ENCODE data around the gene GAD2.
"Not testable (repeated sequence)": the region's sequence is repeated elsewhere in the genome, so short reads cannot be mapped to it uniquely, and the experiment has no call there.

GAD2 gene

DNA sequence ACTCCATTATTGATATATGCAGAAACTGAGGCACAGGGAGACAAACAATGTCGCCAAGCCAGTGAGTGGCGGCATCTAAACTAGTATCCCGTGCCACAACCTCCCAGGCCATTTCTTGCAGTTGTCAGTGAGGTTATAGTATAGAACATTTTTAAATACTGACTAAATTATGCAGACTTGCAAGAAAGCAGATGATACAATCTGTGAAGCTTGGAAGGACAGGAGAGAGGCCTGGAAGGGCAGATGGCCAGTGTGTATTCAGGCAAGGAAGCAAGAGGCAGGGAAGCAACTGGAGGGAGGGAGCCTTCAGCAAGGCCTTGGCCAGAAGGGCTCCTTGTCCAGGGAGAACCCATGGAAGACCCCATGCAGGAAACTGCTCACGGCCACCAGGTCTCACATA lies 111.2 kb downstream of the GAD2 start:
- Histone ChIP-seq H3K4me1 (ENCODE audit: control insufficient read depth, insufficient read depth, low read length) (no peaks in the 10 kb centered on the region), H3K4me3 (ENCODE audit: low read depth, low read length) (no peak overlapping the region), H3K9me3 (ENCODE audit: control insufficient read depth, insufficient read depth, low read length) (no peaks in the 10 kb centered on the region), H3K36me3 (ENCODE audit: control insufficient read depth, insufficient read depth, low read length) (no peaks in the 10 kb centered on the region), H3K9ac (ENCODE audit: low read depth, low read length) (no peak overlapping the region), H3K27me3 (ENCODE audit: control insufficient read depth, insufficient read depth, low read length) (no peaks in the 10 kb centered on the region)

DNA sequence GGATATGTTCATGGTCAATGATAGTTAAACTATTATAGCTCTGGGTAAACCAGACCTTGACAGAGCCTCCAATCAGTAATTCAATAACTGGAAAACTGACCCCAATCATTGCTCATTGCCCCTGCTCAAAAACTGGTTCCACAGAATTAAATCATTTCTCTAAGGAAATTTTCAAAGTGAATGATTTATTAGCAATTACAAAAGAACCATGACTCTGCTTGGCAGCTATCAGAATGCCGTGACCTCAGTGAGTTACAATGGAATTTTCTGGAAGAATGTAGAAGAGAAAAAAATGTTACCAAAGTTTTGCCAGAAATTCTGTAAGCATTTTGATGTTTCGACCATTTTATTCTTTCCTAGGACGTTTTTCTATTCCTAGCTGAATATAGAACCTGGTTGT lies 114.8 kb downstream of the GAD2 start:
- no peaks in the 10 kb centered on the region for H3K4me1 ChIP-seq (ENCODE audit: control insufficient read depth, insufficient read depth, low read length)
- no peaks in the 10 kb centered on the region for H3K9me3 ChIP-seq (ENCODE audit: control insufficient read depth, insufficient read depth, low read length)
- H3K27me3 ChIP-seq (ENCODE audit: control insufficient read depth, insufficient read depth, low read length) = no peaks in the 10 kb centered on the region
- H3K9ac ChIP-seq (ENCODE audit: low read depth, low read length) = no peak overlapping the region
- no peak overlapping the region for H3K4me3 ChIP-seq (ENCODE audit: low read depth, low read length)
- no peaks in the 10 kb centered on the region for H3K36me3 ChIP-seq (ENCODE audit: control insufficient read depth, insufficient read depth, low read length)

DNA sequence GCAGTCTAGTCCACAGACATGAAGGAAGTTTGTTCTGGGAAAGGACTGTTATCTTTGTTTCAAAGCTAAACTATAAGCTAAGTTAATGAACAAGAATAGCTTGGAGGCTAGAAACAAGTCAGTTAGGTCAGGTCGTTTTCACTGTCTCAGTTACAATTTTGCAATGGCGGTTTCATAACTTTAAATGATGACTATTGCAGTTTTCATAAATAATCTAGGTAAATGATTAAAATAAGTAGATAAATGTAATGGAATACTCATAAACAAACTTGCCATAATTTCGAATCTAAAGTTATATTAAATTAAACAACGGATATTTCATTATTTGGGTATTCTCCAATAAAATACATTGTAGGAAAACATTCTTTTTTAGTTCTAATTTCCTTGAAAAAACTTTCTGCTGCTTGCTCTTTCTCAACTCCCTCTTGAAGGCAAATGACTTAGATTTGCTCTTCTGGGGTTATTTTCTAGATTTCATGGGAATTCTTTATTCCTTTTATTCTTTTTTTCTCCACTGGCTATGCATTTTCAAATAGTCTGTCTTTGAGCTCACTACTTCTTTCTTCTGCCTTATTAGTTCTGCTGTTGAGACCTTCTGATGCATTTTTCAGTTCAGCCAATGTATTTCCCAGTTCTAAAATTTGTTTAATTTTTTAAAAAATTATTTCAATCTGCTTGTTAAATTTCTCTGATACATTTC lies 117.8 kb downstream of the GAD2 start:
- Histone ChIP-seq H3K4me1 (ENCODE audit: control insufficient read depth, insufficient read depth, low read length) (no peaks in the 10 kb centered on the region), H3K9me3 (ENCODE audit: control insufficient read depth, insufficient read depth, low read length) (no peaks in the 10 kb centered on the region), H3K36me3 (ENCODE audit: control insufficient read depth, insufficient read depth, low read length) (no peaks in the 10 kb centered on the region), H3K4me3 (ENCODE audit: low read depth, low read length) (no peak overlapping the region), H3K27me3 (ENCODE audit: control insufficient read depth, insufficient read depth, low read length) (no peaks in the 10 kb centered on the region), H3K9ac (ENCODE audit: low read depth, low read length) (no peak overlapping the region)

DNA sequence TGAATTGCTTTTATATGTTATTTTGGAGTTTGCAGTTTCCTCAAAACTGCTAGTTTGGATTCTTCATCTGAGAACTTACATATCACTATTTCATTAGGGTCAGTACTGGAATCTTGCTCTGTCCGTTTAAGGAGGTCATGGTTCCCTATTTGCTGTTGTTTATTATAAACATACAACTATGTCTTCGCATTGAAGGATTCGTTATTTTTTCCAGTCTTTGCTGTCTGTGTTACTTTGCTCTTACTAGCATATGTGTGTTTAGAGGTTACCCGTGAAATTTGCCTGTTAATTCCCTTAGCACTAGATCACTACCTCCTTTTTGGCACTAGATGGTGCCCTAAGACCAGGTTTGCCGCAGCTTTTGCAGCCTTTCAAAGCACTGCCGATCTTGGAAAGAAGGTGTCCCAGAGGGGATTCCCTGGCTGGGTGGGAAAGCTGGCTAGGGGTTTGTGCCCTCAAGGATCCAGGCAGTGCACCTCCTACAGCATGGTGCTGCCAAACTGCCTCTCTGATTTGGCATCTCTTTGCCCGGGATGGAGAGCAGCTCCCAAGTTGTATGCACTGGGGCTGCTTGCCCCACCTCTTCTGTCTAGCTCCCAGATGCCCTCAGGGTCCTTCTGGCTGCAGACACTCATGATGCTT lies 118.5 kb downstream of the GAD2 start:
- Histone ChIP-seq H3K9me3 (ENCODE audit: control insufficient read depth, insufficient read depth, low read length) (no peaks in the 10 kb centered on the region), H3K4me1 (ENCODE audit: control insufficient read depth, insufficient read depth, low read length) (no peaks in the 10 kb centered on the region), H3K36me3 (ENCODE audit: control insufficient read depth, insufficient read depth, low read length) (no peaks in the 10 kb centered on the region), H3K27me3 (ENCODE audit: control insufficient read depth, insufficient read depth, low read length) (no peaks in the 10 kb centered on the region), H3K4me3 (ENCODE audit: low read depth, low read length) (no peak overlapping the region), H3K9ac (ENCODE audit: low read depth, low read length) (no peak overlapping the region)

DNA sequence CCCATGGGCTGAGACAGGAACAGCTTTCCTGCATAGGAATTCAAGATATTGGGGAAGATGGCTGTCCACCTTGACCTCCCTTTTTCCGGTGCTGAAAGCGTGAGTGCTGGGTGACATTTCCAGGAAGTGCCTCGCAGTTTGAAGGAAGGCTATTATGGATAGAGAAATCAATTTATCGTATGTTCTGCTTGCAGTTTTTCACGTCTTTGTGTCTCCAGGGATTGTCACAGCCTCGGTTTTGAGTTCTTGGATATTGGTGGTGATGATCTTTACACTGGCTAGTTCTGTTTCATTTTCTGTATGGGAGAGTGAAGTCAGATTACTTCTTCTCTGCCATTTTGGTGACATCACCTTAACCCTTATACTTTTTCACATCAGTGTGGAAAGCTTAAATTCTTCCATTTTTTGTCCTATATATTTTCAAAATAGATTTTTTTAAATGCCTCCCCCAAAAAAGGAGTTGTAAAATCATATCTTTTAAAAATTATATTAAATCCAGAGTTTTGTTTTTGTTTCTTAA lies 119.1 kb downstream of the GAD2 start:
- Histone ChIP-seq H3K36me3 (ENCODE audit: control insufficient read depth, insufficient read depth, low read length) (no peaks in the 10 kb centered on the region), H3K27me3 (ENCODE audit: control insufficient read depth, insufficient read depth, low read length) (no peaks in the 10 kb centered on the region), H3K4me3 (ENCODE audit: low read depth, low read length) (no peak overlapping the region), H3K9me3 (ENCODE audit: control insufficient read depth, insufficient read depth, low read length) (no peaks in the 10 kb centered on the region), H3K9ac (ENCODE audit: low read depth, low read length) (no peak overlapping the region), H3K4me1 (ENCODE audit: control insufficient read depth, insufficient read depth, low read length) (no peaks in the 10 kb centered on the region)

DNA sequence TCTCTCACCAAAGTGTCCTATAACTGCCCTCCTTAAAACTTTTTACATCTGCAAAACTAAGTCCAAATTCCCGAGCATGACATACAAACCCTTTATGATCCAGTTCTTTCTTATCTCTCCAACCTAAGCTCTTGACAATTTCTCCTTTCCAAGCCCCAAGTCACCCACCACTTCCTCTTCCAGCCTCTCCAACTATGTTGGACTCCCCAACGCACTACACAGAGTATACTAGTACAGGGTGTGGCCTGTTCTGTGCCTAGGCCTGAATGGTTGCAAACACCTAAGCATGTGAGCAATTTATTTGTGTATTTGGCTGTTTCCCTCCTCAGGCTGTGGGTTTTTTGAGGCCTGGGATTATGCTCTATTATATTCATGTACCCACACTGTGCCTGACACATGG lies 120.4 kb downstream of the GAD2 start:
- Histone ChIP-seq H3K9me3 (ENCODE audit: control insufficient read depth, insufficient read depth, low read length) (no peaks in the 10 kb centered on the region), H3K36me3 (ENCODE audit: control insufficient read depth, insufficient read depth, low read length) (no peaks in the 10 kb centered on the region), H3K9ac (ENCODE audit: low read depth, low read length) (no peak overlapping the region), H3K4me3 (ENCODE audit: low read depth, low read length) (no peak overlapping the region), H3K27me3 (ENCODE audit: control insufficient read depth, insufficient read depth, low read length) (no peaks in the 10 kb centered on the region), H3K4me1 (ENCODE audit: control insufficient read depth, insufficient read depth, low read length) (no peaks in the 10 kb centered on the region)

DNA sequence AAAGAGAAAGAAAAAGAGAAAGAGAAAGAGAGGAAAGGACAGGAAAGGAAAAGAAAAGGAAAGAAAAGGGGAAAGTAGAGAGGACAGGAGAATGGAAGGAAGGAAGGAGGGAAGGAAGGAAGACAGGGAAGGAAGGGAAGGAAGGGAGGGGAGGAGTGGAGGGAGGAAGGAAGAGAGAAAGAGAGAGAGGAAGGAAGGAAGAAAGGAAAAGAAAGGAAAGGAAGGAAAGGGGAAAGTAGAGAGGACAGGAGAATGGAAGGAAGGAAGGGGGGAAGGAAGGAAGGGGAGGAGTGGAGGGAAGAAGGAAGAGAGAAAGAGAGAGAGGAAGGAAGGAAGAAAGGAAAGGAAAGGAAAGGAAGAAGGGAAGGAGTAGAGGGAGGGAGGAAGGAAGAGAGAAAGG lies 125.1 kb downstream of the GAD2 start:
- no peaks in the 10 kb centered on the region for H3K4me1 ChIP-seq (ENCODE audit: control insufficient read depth, insufficient read depth, low read length)
- no peaks in the 10 kb centered on the region for H3K9me3 ChIP-seq (ENCODE audit: control insufficient read depth, insufficient read depth, low read length)
- H3K4me3 ChIP-seq (ENCODE audit: low read depth, low read length) = no peak overlapping the region
- H3K36me3 ChIP-seq (ENCODE audit: control insufficient read depth, insufficient read depth, low read length) = no peaks in the 10 kb centered on the region
- H3K9ac ChIP-seq (ENCODE audit: low read depth, low read length) = no peak overlapping the region
- H3K27me3 ChIP-seq (ENCODE audit: control insufficient read depth, insufficient read depth, low read length) = no peaks in the 10 kb centered on the region

DNA sequence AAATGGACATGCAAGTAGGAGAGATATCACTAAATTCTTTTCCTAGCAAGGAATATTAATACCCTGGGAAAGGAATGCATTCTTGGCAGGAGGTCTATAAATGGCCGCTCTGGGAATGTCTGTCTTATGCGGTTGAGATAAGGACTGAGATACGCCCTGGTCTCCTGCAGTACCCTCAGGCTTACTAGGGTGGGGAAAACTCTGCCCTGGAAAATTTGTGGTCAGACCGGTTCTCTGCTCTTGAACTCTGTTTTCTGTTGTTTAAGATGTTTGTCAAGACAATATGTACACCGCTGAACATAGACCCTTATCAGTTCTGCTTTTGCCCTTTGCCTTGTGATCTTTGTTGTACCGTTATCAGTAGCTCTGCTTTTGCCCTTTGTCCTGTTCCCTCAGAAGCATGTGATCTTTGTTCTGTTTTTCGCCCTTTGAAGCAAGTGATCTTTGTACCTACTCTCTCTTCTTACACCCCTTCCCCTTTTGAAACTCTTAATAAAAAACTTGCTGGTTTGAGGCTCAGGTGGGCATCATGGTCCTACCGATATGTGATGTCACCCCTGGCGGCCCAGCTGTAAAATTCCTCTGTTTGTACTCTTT lies 132.3 kb downstream of the GAD2 start:
- H3K4me3 ChIP-seq (ENCODE audit: low read depth, low read length); H3K9ac ChIP-seq (ENCODE audit: low read depth, low read length): not testable (repeated sequence)

More for the DNA sequence above, 132.3 kb downstream of the GAD2 start:
- H3K9me3 ChIP-seq (ENCODE audit: control insufficient read depth, insufficient read depth, low read length); H3K36me3 ChIP-seq (ENCODE audit: control insufficient read depth, insufficient read depth, low read length); H3K4me1 ChIP-seq (ENCODE audit: control insufficient read depth, insufficient read depth, low read length); H3K27me3 ChIP-seq (ENCODE audit: control insufficient read depth, insufficient read depth, low read length): not testable (repeated sequence)
